NK-92 (cell line): ENCODE measurements around the gene SPECC1.
"Not testable (repeated sequence)": the region's sequence is repeated elsewhere in the genome, so short reads cannot be mapped to it uniquely, and the experiment has no call there.

Experiments used
- DNase-seq: peaks from one replicate; lab custom pipeline; 2025; ENCODE audit not compliant: unreplicated experiment; lab: John Stamatoyannopoulos, UW

The SPECC1 gene

GRCh38 chr17:20010936-20011335 is 1.8 kb downstream of the SPECC1 start:
- no peak for DNase-seq

- no peak for DNase-seq
These were observed 2.9 kb downstream of the SPECC1 start for GRCh38 chr17:20012017-20012536.

GRCh38 chr17:20016475-20016992 is 7.4 kb downstream of the SPECC1 start:
- DNase-seq, result not testable (repeated sequence)

- no peak for DNase-seq
These were observed 13.5 kb downstream of the SPECC1 start for GRCh38 chr17:20022701-20023100.

GRCh38 chr17:20026960-20027359 is 17.8 kb downstream of the SPECC1 start:
- DNase-seq, result no peak

- no peak for DNase-seq
These were observed 19.3 kb downstream of the SPECC1 start for GRCh38 chr17:20028443-20028842.

GRCh38 chr17:20032636-20033035 is 23.5 kb downstream of the SPECC1 start:
- no peak for DNase-seq

GRCh38 chr17:20033415-20033814 is 24.3 kb downstream of the SPECC1 start:
- DNase-seq, result no peak

- DNase-seq, result no peak
These were observed 26.3 kb downstream of the SPECC1 start for GRCh38 chr17:20035501-20035900.

- DNase-seq, result not testable (repeated sequence)
These were observed 28.1 kb downstream of the SPECC1 start for GRCh38 chr17:20037286-20037685.

- DNase-seq, result no peak
These were observed 29.9 kb downstream of the SPECC1 start for GRCh38 chr17:20039037-20039436.

GRCh38 chr17:20040216-20040615 is 31.1 kb downstream of the SPECC1 start:
- DNase-seq, result no peak

GRCh38 chr17:20043021-20043420 is 33.9 kb downstream of the SPECC1 start:
- no peak for DNase-seq

GRCh38 chr17:20045476-20045875 is 36.3 kb downstream of the SPECC1 start:
- no peak for DNase-seq

- no peak for DNase-seq
These were observed 37.5 kb downstream of the SPECC1 start for GRCh38 chr17:20046629-20047028.

- DNase-seq, result no peak
These were observed 42.5 kb downstream of the SPECC1 start for GRCh38 chr17:20051624-20052023.

GRCh38 chr17:20053361-20053964 is 44.3 kb downstream of the SPECC1 start:
- no peak for DNase-seq

- no peak for DNase-seq
These were observed 50.6 kb downstream of the SPECC1 start for GRCh38 chr17:20059728-20060188.

- DNase-seq, result no peak
These were observed 54.8 kb downstream of the SPECC1 start for GRCh38 chr17:20063665-20064648.

- DNase-seq, result no peak
These were observed 57.1 kb downstream of the SPECC1 start for GRCh38 chr17:20066253-20066652.

GRCh38 chr17:20067711-20068110 is 58.6 kb downstream of the SPECC1 start:
- DNase-seq, result no peak

GRCh38 chr17:20068445-20068844 is 59.3 kb downstream of the SPECC1 start:
- no peak for DNase-seq
